Peyer's patch (tissue), 4 donors: ENCODE results near the gene DMWD.
"Not testable (repeated sequence)": the region's sequence is repeated elsewhere in the genome, so short reads cannot be mapped to it uniquely, and the experiment has no call there.

Experiments used
- POLR2A ChIP-seq, 2 donors: fragments of 450-650 bp; IDR thresholded peaks; one replicate each; pipeline ENCODE4 v1.5.1; 2017; ENCODE audit warnings: antibody characterized with exemption in 2 of 2, mild to moderate bottlenecking in 2 of 2, moderate library complexity in 2 of 2
- TF ChIP-seq, protein P1 (sequence below), 6 experiments: fragments of 450-650 bp in 4 of 6; fragments of 200-600 bp in 2 of 6; sonication (generic) in 1 of 6; IDR thresholded peaks; one replicate each; pipeline ENCODE4 v1.5.1; 2017 to 2019; ENCODE audit warnings: antibody characterized with exemption in 6 of 6, mild to moderate bottlenecking in 3 of 6, moderate library complexity in 1 of 6

GRCh38 chr19:45751483-45751882, 41.2 kb downstream of the DMWD start:
- TF ChIP-seq, protein P1, sequence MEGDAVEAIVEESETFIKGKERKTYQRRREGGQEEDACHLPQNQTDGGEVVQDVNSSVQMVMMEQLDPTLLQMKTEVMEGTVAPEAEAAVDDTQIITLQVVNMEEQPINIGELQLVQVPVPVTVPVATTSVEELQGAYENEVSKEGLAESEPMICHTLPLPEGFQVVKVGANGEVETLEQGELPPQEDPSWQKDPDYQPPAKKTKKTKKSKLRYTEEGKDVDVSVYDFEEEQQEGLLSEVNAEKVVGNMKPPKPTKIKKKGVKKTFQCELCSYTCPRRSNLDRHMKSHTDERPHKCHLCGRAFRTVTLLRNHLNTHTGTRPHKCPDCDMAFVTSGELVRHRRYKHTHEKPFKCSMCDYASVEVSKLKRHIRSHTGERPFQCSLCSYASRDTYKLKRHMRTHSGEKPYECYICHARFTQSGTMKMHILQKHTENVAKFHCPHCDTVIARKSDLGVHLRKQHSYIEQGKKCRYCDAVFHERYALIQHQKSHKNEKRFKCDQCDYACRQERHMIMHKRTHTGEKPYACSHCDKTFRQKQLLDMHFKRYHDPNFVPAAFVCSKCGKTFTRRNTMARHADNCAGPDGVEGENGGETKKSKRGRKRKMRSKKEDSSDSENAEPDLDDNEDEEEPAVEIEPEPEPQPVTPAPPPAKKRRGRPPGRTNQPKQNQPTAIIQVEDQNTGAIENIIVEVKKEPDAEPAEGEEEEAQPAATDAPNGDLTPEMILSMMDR (IDR thresholded peaks at IDR 0.05) = not testable (repeated sequence)
- TF ChIP-seq POLR2A (IDR thresholded peaks at IDR 0.05) = not testable (repeated sequence)
